ENCODE results near the gene RASGRP1.

DNA sequence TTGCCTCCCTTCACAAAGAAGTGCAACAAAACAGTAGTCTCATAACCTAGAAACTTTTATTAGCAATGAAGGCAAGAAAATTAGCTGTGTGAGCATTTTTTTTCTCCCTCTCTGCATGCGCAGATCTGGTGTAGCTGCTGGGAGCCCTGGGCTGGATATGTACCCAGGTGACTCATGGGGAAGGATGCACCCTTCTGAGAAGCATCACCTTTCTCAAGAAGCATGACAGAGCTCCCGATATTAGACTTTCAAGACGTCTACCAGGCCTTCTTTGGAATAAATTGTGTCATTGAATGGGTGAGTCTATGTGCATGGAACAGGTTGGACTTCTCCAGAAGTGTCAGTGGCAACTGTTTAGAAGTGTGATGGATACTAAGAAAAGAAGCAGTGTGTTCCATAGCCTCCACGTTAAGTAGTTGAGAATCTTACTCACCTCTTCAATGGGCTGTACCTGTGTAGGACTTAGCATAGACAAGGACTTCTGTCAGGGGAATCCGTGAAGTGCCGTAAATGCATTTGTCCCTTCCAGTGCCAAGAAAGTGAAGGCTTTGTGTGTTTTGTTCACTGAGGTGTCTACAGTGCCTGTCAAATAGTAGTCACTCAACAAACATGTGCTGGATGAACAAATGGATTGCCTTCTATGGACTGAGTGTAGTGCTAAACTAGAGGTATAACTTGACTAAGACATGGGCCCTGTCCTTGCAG lies 47.7 kb upstream of the RASGRP1 start:
- TF ChIP-seq, protein P1, sequence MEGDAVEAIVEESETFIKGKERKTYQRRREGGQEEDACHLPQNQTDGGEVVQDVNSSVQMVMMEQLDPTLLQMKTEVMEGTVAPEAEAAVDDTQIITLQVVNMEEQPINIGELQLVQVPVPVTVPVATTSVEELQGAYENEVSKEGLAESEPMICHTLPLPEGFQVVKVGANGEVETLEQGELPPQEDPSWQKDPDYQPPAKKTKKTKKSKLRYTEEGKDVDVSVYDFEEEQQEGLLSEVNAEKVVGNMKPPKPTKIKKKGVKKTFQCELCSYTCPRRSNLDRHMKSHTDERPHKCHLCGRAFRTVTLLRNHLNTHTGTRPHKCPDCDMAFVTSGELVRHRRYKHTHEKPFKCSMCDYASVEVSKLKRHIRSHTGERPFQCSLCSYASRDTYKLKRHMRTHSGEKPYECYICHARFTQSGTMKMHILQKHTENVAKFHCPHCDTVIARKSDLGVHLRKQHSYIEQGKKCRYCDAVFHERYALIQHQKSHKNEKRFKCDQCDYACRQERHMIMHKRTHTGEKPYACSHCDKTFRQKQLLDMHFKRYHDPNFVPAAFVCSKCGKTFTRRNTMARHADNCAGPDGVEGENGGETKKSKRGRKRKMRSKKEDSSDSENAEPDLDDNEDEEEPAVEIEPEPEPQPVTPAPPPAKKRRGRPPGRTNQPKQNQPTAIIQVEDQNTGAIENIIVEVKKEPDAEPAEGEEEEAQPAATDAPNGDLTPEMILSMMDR (IDR thresholded peaks at IDR 0.05): no peak
- TF ChIP-seq ZFX (IDR thresholded peaks at IDR 0.05; ENCODE audit: borderline replicate concordance): no peak

All from 22Rv1 (cell line).